Effector CD4-positive, alpha-beta T cell (primary cell): ENCODE data around the gene EPHB2.

Source experiments
- DNase-seq: peaks from one replicate; pipeline ENCODE4 v3.0.0-alpha.2; 2020

EPHB2 gene

GRCh38 chr1:22962558-22962957, 251.9 kb downstream of the EPHB2 start:
- no peak for DNase-seq

- no peak for DNase-seq
Observed at GRCh38 chr1:22963044-22963677, 252.5 kb downstream of the EPHB2 start.

- DNase-seq = no peak
Observed at GRCh38 chr1:22966309-22966708, 255.7 kb downstream of the EPHB2 start.

DNA sequence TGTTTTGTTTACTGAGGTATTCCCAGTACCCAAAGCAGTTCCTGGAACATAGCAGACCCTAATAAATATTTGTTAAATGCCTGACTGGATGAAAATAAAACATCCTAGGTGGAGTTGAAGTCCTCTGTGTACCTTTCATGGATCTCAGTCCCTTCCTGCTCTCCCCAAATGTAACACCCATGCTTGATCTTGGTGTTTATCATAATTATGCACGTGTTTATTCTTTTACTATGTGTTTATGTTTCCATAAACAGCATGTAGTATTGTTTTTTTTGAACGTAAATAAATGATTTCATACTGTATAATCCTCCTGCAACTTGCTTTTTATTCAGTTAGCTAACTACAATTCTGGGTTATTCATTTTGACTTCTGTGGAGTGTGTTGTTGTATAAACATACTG, 257.2 kb downstream of the EPHB2 start:
- no peak for DNase-seq

DNA sequence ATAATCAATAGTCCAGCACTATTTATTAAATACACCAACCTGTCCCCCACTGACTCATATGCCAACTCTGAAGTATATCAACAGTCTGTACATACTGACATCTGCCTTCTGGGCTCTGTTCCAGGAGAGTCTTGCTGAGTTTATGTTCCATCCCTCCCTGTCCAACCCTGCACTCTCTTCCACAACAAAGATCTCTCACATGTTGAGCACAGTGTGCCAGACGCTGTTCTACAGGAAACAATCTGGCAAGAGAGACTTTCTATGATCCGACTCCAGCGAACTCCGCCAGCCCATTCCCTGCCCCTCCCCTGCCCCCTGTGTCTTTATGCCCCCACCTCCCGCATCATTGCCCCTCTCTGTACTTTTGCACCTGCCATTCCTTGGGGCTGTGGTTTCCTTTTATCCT, 258.7 kb downstream of the EPHB2 start:
- DNase-seq = no peak

GRCh38 chr1:22970096-22970495, 259.5 kb downstream of the EPHB2 start:
- DNase-seq = no peak
